ENCODE data around the gene IL1RAPL1.

- TF ChIP-seq CTCF (IDR thresholded peaks at IDR 0.05) (no peak), JUNB (IDR thresholded peaks at IDR 0.05) (no peak), ZNF302 (CRISPR knock-in tag; IDR thresholded peaks at IDR 0.05) (no peak), POLR2A (IDR thresholded peaks at IDR 0.05; ENCODE audit: low read length) (no peak), EHMT2 (IDR thresholded peaks at IDR 0.05; ENCODE audit: low read depth) (no peak), SMC3 (IDR thresholded peaks at IDR 0.05) (no peak), MAZ (IDR thresholded peaks at IDR 0.05; ENCODE audit: borderline replicate concordance, low read depth, low read length) (no peak), ZC3H11A (IDR thresholded peaks at IDR 0.05) (no peak), RAD21 (conservative IDR thresholded peaks at IDR 0.05 in 1 of 2, IDR thresholded peaks at IDR 0.05 in 1 of 2) (no peak), EP300 (IDR thresholded peaks at IDR 0.05) (no peak)
- TF ChIP-seq, protein P1, sequence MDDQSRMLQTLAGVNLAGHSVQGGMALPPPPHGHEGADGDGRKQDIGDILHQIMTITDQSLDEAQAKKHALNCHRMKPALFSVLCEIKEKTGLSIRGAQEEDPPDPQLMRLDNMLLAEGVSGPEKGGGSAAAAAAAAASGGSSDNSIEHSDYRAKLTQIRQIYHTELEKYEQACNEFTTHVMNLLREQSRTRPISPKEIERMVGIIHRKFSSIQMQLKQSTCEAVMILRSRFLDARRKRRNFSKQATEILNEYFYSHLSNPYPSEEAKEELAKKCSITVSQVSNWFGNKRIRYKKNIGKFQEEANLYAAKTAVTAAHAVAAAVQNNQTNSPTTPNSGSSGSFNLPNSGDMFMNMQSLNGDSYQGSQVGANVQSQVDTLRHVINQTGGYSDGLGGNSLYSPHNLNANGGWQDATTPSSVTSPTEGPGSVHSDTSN (IDR thresholded peaks at IDR 0.05): no peak
Measured at GRCh38 chrX:28901637-28902036, 314.4 kb downstream of the IL1RAPL1 start.
